ENCODE results near the gene LGALSL.

GRCh38 chr2:64506686-64507085 is 52.7 kb downstream of the LGALSL start:
- TF ChIP-seq, protein P1, sequence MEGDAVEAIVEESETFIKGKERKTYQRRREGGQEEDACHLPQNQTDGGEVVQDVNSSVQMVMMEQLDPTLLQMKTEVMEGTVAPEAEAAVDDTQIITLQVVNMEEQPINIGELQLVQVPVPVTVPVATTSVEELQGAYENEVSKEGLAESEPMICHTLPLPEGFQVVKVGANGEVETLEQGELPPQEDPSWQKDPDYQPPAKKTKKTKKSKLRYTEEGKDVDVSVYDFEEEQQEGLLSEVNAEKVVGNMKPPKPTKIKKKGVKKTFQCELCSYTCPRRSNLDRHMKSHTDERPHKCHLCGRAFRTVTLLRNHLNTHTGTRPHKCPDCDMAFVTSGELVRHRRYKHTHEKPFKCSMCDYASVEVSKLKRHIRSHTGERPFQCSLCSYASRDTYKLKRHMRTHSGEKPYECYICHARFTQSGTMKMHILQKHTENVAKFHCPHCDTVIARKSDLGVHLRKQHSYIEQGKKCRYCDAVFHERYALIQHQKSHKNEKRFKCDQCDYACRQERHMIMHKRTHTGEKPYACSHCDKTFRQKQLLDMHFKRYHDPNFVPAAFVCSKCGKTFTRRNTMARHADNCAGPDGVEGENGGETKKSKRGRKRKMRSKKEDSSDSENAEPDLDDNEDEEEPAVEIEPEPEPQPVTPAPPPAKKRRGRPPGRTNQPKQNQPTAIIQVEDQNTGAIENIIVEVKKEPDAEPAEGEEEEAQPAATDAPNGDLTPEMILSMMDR (conservative IDR thresholded peaks at IDR 0.05; ENCODE audit: low read length) = no peak
- TF ChIP-seq EZH2phosphoT487 (IDR thresholded peaks at IDR 0.05; ENCODE audit: borderline replicate concordance) = no peak

Data from Loucy (cell line).